NCI-H510A treated with DMSO at 0.1 percent for 48 hours (cell line): Measurements from ENCODE around the gene NCF4.

ENCODE experiments used
- DNase-seq: peaks from one replicate; lab custom pipeline; 2025; lab: John Stamatoyannopoulos, UW

The NCF4 gene

GRCh38 chr22:36860821-36861659 is at the start of gene NCF4:
TSS of gene NCF4 (plus strand) at chr22:36861006. CDS start at chr22:36861172, 166 bp downstream.
- no peak for DNase-seq

GRCh38 chr22:36811094-36811800 is 49.6 kb upstream of the NCF4 start:
- DNase-seq, result no peak

- DNase-seq, result no peak
Measured at GRCh38 chr22:36814801-36815200, 46.0 kb upstream of the NCF4 start.

- DNase-seq, result no peak
Measured at GRCh38 chr22:36815558-36816338, 45.1 kb upstream of the NCF4 start.

GRCh38 chr22:36816339-36816635 is 44.5 kb upstream of the NCF4 start:
- DNase-seq, result no peak

GRCh38 chr22:36816636-36817524 is 43.9 kb upstream of the NCF4 start, which contains the start of gene PVALB:
TSS of gene PVALB (minus strand) at chr22:36817035. CDS start at chr22:36817005, 30 bp downstream.
- DNase-seq, result no peak

- DNase-seq, result no peak
Measured at GRCh38 chr22:36817525-36817848, 43.3 kb upstream of the NCF4 start.

- DNase-seq, result no peak
Measured at GRCh38 chr22:36818010-36818642, 42.7 kb upstream of the NCF4 start.

- no peak for DNase-seq
Measured at GRCh38 chr22:36819112-36819511, 41.7 kb upstream of the NCF4 start.

GRCh38 chr22:36822581-36822980 is 38.2 kb upstream of the NCF4 start:
- DNase-seq, result no peak

GRCh38 chr22:36823186-36823839 is 37.5 kb upstream of the NCF4 start:
- no peak for DNase-seq

- DNase-seq, result no peak
Measured at GRCh38 chr22:36824655-36825054, 36.2 kb upstream of the NCF4 start.

GRCh38 chr22:36826262-36826661 is 34.5 kb upstream of the NCF4 start:
- DNase-seq, result no peak

- no peak for DNase-seq
Measured at GRCh38 chr22:36828815-36829214, 32.0 kb upstream of the NCF4 start.

- DNase-seq, result no peak
Measured at GRCh38 chr22:36829370-36830002, 31.3 kb upstream of the NCF4 start.

GRCh38 chr22:36830601-36831000 is 30.2 kb upstream of the NCF4 start:
- DNase-seq, result no peak

GRCh38 chr22:36831206-36831605 is 29.6 kb upstream of the NCF4 start:
- no peak for DNase-seq

GRCh38 chr22:36831717-36832116 is 29.1 kb upstream of the NCF4 start:
- DNase-seq, result no peak

- no peak for DNase-seq
Measured at GRCh38 chr22:36833073-36833472, 27.7 kb upstream of the NCF4 start.

- no peak for DNase-seq
Measured at GRCh38 chr22:36835903-36836302, 24.9 kb upstream of the NCF4 start.
